SK-N-SH (cell line): ENCODE measurements around the gene STIM1. TPM values are rescaled to one million over a fixed set of nuclear protein-coding genes. Genes with fewer than 3 reads are reported as not detected.

Source experiments
- CTCF ChIA-PET: fragments of 300-600, 350-600 bp; formaldehyde crosslinking; extraction: SDS; loops from one replicate; lab custom pipeline; 2021; lab: Yijun Ruan, JAX
- POLR2A ChIA-PET: fragments of 350-600 bp; sonication (Branson Sonifier 250); formaldehyde crosslinking; extraction: SDS; loops from one replicate; lab custom pipeline; 2020; ENCODE audit warnings: antibody characterized with exemption, inconsistent platforms; lab: Yijun Ruan, JAX
- DNase-seq: peaks from one replicate; pipeline ENCODE4 v3.0.0; 2012
- H2AFZ ChIP-seq: fragments of 200-600 bp; sonication (generic); 2 replicates; pipeline ENCODE4 v1.8.1; 2016; ENCODE audit warnings: antibody characterized with exemption, mild to moderate bottlenecking, low read depth
- H3F3A ChIP-seq: fragments of 200-600 bp; sonication (generic); replicated peaks from 2 replicates; pipeline ENCODE3; 2016; ENCODE audit warnings: antibody characterized with exemption, mild to moderate bottlenecking; ENCODE audit not compliant: insufficient read depth
- H3K27ac ChIP-seq, 2 experiments: fragments of 200-500 bp in 1 of 2; fragments of 200-600 bp in 1 of 2; sonication (Bioruptor generic) in 1 of 2; sonication (generic), shearing (Covaris generic) in 1 of 2; 2 replicates each; pipeline versions ENCODE4 v1.5.1 to v1.6.1; 2014 to 2016; ENCODE audit warnings: low read depth in 2 of 2, inconsistent platforms in 1 of 2, low read length in 1 of 2, mild to moderate bottlenecking in 1 of 2, mixed read lengths in 1 of 2
- H3K27me3 ChIP-seq: fragments of 200-600 bp; sonication (generic), shearing (Covaris generic); 2 replicates; pipeline ENCODE4 v1.6.1; 2016; ENCODE audit warnings: mixed run types; ENCODE audit not compliant: insufficient read depth
- H3K36me3 ChIP-seq, 2 experiments: fragments of 200-500 bp in 1 of 2; fragments of 200-600 bp in 1 of 2; sonication (Bioruptor generic) in 1 of 2; sonication (generic) in 1 of 2; replicated peaks in 1 of 2; 2 replicates each; pipeline versions ENCODE3 to v1.5.1; 2014 to 2016; ENCODE audit warnings: low read length in 1 of 2, mild to moderate bottlenecking in 1 of 2; ENCODE audit not compliant: insufficient read depth in 2 of 2, control insufficient read depth in 1 of 2
- H3K4me1 ChIP-seq, 2 experiments: fragments of 200-500 bp in 1 of 2; fragments of 200-600 bp in 1 of 2; sonication (Bioruptor generic) in 1 of 2; sonication (generic), shearing (Covaris generic) in 1 of 2; 2 replicates each; pipeline versions ENCODE4 v1.5.1 to v1.6.1; 2014 to 2016; ENCODE audit warnings: low read depth in 1 of 2, low read length in 1 of 2, mixed run types in 1 of 2; ENCODE audit not compliant: insufficient read depth in 2 of 2, control insufficient read depth in 1 of 2
- H3K4me2 ChIP-seq: fragments of 200-600 bp; sonication (generic), shearing (Covaris generic); 2 replicates; pipeline ENCODE4 v1.6.1; 2017; ENCODE audit warnings: mixed run types
- H3K4me3 ChIP-seq, 2 experiments: fragments of 200-500 bp in 1 of 2; fragments of 200-600 bp in 1 of 2; sonication (Bioruptor generic) in 1 of 2; sonication (generic), shearing (Covaris generic) in 1 of 2; 2 replicates each; pipeline versions ENCODE4 v1.5.1 to v1.8.1; 2014 to 2016; ENCODE audit warnings: low read depth in 2 of 2, inconsistent platforms in 1 of 2, low read length in 1 of 2, mild to moderate bottlenecking in 1 of 2, mixed read lengths in 1 of 2, moderate library complexity in 1 of 2
- H3K79me2 ChIP-seq: fragments of 200-600 bp; sonication (generic); 2 replicates; pipeline ENCODE4 v1.8.1; 2017; ENCODE audit warnings: mild to moderate bottlenecking; ENCODE audit not compliant: insufficient read depth
- H3K9ac ChIP-seq: fragments of 200-600 bp; sonication (generic); 2 replicates; pipeline ENCODE4 v1.6.1; 2017; ENCODE audit warnings: mixed run types
- H3K9me2 ChIP-seq: fragments of 200-600 bp; sonication (generic); 2 replicates; pipeline ENCODE4 v1.6.1; 2017; ENCODE audit warnings: mixed run types
- H3K9me3 ChIP-seq: fragments of 200-600 bp; sonication (generic); 2 replicates; pipeline ENCODE4 v1.6.1; 2017; ENCODE audit warnings: mixed run types, mild to moderate bottlenecking, moderate library complexity
- H4K20me1 ChIP-seq: fragments of 200-600 bp; sonication (generic); 2 replicates; pipeline ENCODE4 v1.6.1; 2017; ENCODE audit warnings: mild to moderate bottlenecking, mixed run types; ENCODE audit not compliant: insufficient read depth
- CHD2 ChIP-seq: fragments of 150-350 bp; IDR thresholded peaks from 2 replicates; pipeline ENCODE4 v1.6.1; 2018; ENCODE audit warnings: low read length; ENCODE audit not compliant: partially characterized antibody
- CTCF ChIP-seq: fragments of 200-600 bp; sonication (generic); IDR thresholded peaks from 2 replicates; pipeline ENCODE4 v1.6.1; 2017; ENCODE audit warnings: antibody characterized with exemption, mild to moderate bottlenecking, moderate library complexity
- ELF1 ChIP-seq: IDR thresholded peaks from 2 replicates; pipeline ENCODE4 v1.4.0; 2012
- EZH2phosphoT487 ChIP-seq: fragments of 200-600 bp; sonication (generic); IDR thresholded peaks from 2 replicates; pipeline ENCODE4 v1.6.1; 2017; ENCODE audit warnings: low read depth, mixed run types, mild to moderate bottlenecking, antibody characterized with exemption, moderate library complexity, borderline replicate concordance
- FOSL2 ChIP-seq: IDR thresholded peaks from 2 replicates; pipeline ENCODE4 v1.4.0; 2012; ENCODE audit warnings: low read depth, mild to moderate bottlenecking, moderate library complexity, borderline replicate concordance
- FOXJ3 ChIP-seq: sonication (generic); formaldehyde crosslinking; IDR thresholded peaks from 2 replicates; pipeline ENCODE4 v1.5.1; 2020; ENCODE audit warnings: mild to moderate bottlenecking, missing genetic modification reagents
- FOXM1 ChIP-seq: IDR thresholded peaks from 2 replicates; pipeline ENCODE4 v1.4.0; 2012; ENCODE audit warnings: low read depth, mild to moderate bottlenecking
- GABPA ChIP-seq: IDR thresholded peaks from 2 replicates; pipeline ENCODE4 v1.4.0; 2012; ENCODE audit warnings: low read depth, mild to moderate bottlenecking
- GATA2 ChIP-seq: sonication (generic); formaldehyde crosslinking; IDR thresholded peaks from 2 replicates; pipeline ENCODE4 v1.5.0; 2020; ENCODE audit warnings: mild to moderate bottlenecking, missing genetic modification reagents
- MEF2A ChIP-seq: IDR thresholded peaks from 2 replicates; pipeline ENCODE4 v1.4.0; 2012; ENCODE audit warnings: low read depth, borderline replicate concordance
- PBX3 ChIP-seq: IDR thresholded peaks from 2 replicates; pipeline ENCODE4; 2012
- RAD21 ChIP-seq: IDR thresholded peaks from 2 replicates; pipeline ENCODE4 v1.6.1; 2012; ENCODE audit warnings: mild to moderate bottlenecking, low read length
- REST ChIP-seq: IDR thresholded peaks from 2 replicates; pipeline ENCODE4 v1.6.1; 2012; ENCODE audit warnings: mild to moderate bottlenecking, low read depth, low read length, moderate library complexity
- RFX5 ChIP-seq: IDR thresholded peaks from 2 replicates; pipeline ENCODE4 v1.6.1; 2012; ENCODE audit warnings: mild to moderate bottlenecking, improper control_type of control experiment, low read length
- TCF12 ChIP-seq: IDR thresholded peaks from 2 replicates; pipeline ENCODE4 v1.4.0; 2012
- TEAD4 ChIP-seq: IDR thresholded peaks from 2 replicates; pipeline ENCODE4 v1.4.0; 2012; ENCODE audit warnings: mild to moderate bottlenecking, borderline replicate concordance; ENCODE audit not compliant: insufficient read depth
- WGBS: methylation state at CpG from one replicate; pipeline ENCODE4 v1.1.6; 2017; ENCODE audit warnings: low lambda C conversion rate; 5-methylcytosine and 5-hydroxymethylcytosine counted together
- polyA plus RNA-seq, 3 experiments: library from polyadenylated mRNA; depleted of rRNA; stranded (reverse); fragments of >200 nt; gene quantifications; 2 replicates each; pipeline ENCODE4 v1.2.3, GENCODE V29; 2012
- TF ChIP-seq, protein P1 (sequence below): IDR thresholded peaks from 2 replicates; pipeline ENCODE4 v1.4.0; 2012; ENCODE audit warnings: low read depth, borderline replicate concordance

Gene STIM1
- polyA plus RNA-seq, 1 of the 3 experiments (the other 2 are of a cell fraction), result 29.5 TPM

- H4K20me1 ChIP-seq, result no peaks in the 10 kb centered on the region
- no peaks in the 10 kb centered on the region for H3K9me2 ChIP-seq
- no peaks in the 10 kb centered on the region for H3F3A ChIP-seq
- H2AFZ ChIP-seq, result no peak overlapping the region
- no peak for DNase-seq
- H3K36me3 ChIP-seq, result no peaks in the 10 kb centered on the region
- no peak overlapping the region for H3K4me3 ChIP-seq
- 80% methylated on average over 1 of the region's 1 CpG for WGBS
- H3K9ac ChIP-seq, result no peak overlapping the region
- no peaks in the 10 kb centered on the region for H3K79me2 ChIP-seq
- CTCF ChIA-PET, result interaction anchor here (0.9 to 1.4 kb wide), 2 partner anchors 9 to 130 kb away, joined by 3 read pairs; no protein-coding TSS in a partner anchor
- no peak overlapping the region for H3K27ac ChIP-seq
- POLR2A ChIA-PET, result no interaction called here
- H3K27me3 ChIP-seq, result no peaks in the 10 kb centered on the region
- H3K9me3 ChIP-seq, result no peaks in the 10 kb centered on the region
- no peak overlapping the region for H3K4me2 ChIP-seq
- TF ChIP-seq RAD21, result no peak
- TF ChIP-seq GABPA, result no peak
- TF ChIP-seq ELF1, result no peak
- no peak for TF ChIP-seq CHD2
- no peak for TF ChIP-seq EZH2phosphoT487
- TF ChIP-seq FOSL2, result no peak
- no peak for TF ChIP-seq FOXM1
- TF ChIP-seq, protein P1, sequence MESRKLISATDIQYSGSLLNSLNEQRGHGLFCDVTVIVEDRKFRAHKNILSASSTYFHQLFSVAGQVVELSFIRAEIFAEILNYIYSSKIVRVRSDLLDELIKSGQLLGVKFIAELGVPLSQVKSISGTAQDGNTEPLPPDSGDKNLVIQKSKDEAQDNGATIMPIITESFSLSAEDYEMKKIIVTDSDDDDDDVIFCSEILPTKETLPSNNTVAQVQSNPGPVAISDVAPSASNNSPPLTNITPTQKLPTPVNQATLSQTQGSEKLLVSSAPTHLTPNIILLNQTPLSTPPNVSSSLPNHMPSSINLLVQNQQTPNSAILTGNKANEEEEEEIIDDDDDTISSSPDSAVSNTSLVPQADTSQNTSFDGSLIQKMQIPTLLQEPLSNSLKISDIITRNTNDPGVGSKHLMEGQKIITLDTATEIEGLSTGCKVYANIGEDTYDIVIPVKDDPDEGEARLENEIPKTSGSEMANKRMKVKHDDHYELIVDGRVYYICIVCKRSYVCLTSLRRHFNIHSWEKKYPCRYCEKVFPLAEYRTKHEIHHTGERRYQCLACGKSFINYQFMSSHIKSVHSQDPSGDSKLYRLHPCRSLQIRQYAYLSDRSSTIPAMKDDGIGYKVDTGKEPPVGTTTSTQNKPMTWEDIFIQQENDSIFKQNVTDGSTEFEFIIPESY, result no peak
- TF ChIP-seq CTCF, result no peak
- no peak for TF ChIP-seq PBX3
- no peak for TF ChIP-seq FOXJ3 (CRISPR knock-in tag)
- TF ChIP-seq TCF12, result no peak
- no peak for TF ChIP-seq TEAD4
- TF ChIP-seq GATA2 (CRISPR knock-in tag), result no peak
- TF ChIP-seq MEF2A, result no peak
- TF ChIP-seq REST, result no peak
- no peak for TF ChIP-seq RFX5
- TF ChIP-seq, all 33 proteins: peak for 0
- peaks cover 3 to 9% of the 10 kb centered on the region in 2 experiments; a peak in 2 of 4 replicates for H3K4me1 ChIP-seq
Observed at GRCh38 chr11:3942956-3943497, 87.6 kb downstream of the STIM1 start.
